Activated naive CD8-positive, alpha-beta T cell treated with anti-CD3 and anti-CD28 coated beads for 36 hours (primary cell): ENCODE measurements around the gene ACLY. TPM values are rescaled to one million over a fixed set of nuclear protein-coding genes. Genes with fewer than 3 reads are reported as not detected.

Source experiments
- DNase-seq: peaks from one replicate; pipeline ENCODE4 v3.0.0; 2021
- H3K27ac Mint-ChIP-seq: one replicate; pipeline ENCODE4 v1.8.0; 2022; ENCODE audit warnings: mild to moderate bottlenecking, moderate library complexity, mixed read lengths
- H3K27me3 Mint-ChIP-seq: one replicate; pipeline ENCODE4 v1.8.0; 2022; ENCODE audit warnings: mild to moderate bottlenecking, mixed read lengths
- H3K36me3 Mint-ChIP-seq: one replicate; pipeline ENCODE4 v1.8.0; 2021; ENCODE audit warnings: mild to moderate bottlenecking, mixed read lengths
- H3K4me1 Mint-ChIP-seq: one replicate; pipeline ENCODE4 v1.8.0; 2021; ENCODE audit warnings: mixed read lengths
- H3K4me3 Mint-ChIP-seq: one replicate; pipeline ENCODE4 v1.8.0; 2022; ENCODE audit warnings: mild to moderate bottlenecking, moderate library complexity, mixed read lengths
- H3K9me3 Mint-ChIP-seq: one replicate; pipeline ENCODE4 v1.8.0; 2022; ENCODE audit warnings: mixed read lengths
- total RNA-seq, 2 experiments: library from RNA; stranded (reverse); gene quantifications; one replicate each; pipeline ENCODE4 v1.2.3, GENCODE V29; 2021

The ACLY gene
- total RNA-seq, 2 experiments from 2014 or later, result 197 to 202 TPM

GRCh38 chr17:41821776-41822175 lies 97.0 kb downstream of the ACLY start:
- no peak for DNase-seq
- H3K4me3 Mint-ChIP-seq, result no peak overlapping the region
- H3K36me3 Mint-ChIP-seq, result no peaks in the 10 kb centered on the region
- no peak overlapping the region for H3K27ac Mint-ChIP-seq
- H3K27me3 Mint-ChIP-seq, result no peaks in the 10 kb centered on the region
- no peaks in the 10 kb centered on the region for H3K4me1 Mint-ChIP-seq
- no peaks in the 10 kb centered on the region for H3K9me3 Mint-ChIP-seq

GRCh38 chr17:41818024-41818423 lies 100.7 kb downstream of the ACLY start:
- no peaks in the 10 kb centered on the region for H3K9me3 Mint-ChIP-seq
- no peak for DNase-seq
- H3K4me3 Mint-ChIP-seq, result no peak overlapping the region
- H3K27ac Mint-ChIP-seq, result no peak overlapping the region
- no peaks in the 10 kb centered on the region for H3K36me3 Mint-ChIP-seq
- H3K4me1 Mint-ChIP-seq, result no peaks in the 10 kb centered on the region
- no peaks in the 10 kb centered on the region for H3K27me3 Mint-ChIP-seq

Other genes with a start within 250 kb of the ACLY start
- 1,000 to 10,000 TPM; 1,196 to 1,277 TPM for gene EIF1, start 230.1 kb downstream of the ACLY start, total RNA-seq
- gene GAST, start 206.6 kb downstream of the ACLY start, total RNA-seq, result not detected
- gene HAP1, start 184.3 kb downstream of the ACLY start, total RNA-seq, result under 1 TPM in 1 of 2 experiments, not detected in 1; 0.08 TPM
- 1 to 10 TPM; 2.7 to 3.7 TPM for gene JUP, start 132.2 kb downstream of the ACLY start, total RNA-seq
- gene P3H4, start 107.0 kb downstream of the ACLY start, total RNA-seq, result 1 to 10 TPM; 1.5 to 1.8 TPM
- under 1 TPM; 0.48 to 0.89 TPM for gene FKBP10, start 105.9 kb downstream of the ACLY start, total RNA-seq
- 10 to 100 TPM; 52.8 to 56.7 TPM for gene NT5C3B, start 82.7 kb downstream of the ACLY start, total RNA-seq
- gene KLHL10, start 81.1 kb downstream of the ACLY start, total RNA-seq, result under 1 TPM; 0.19 to 0.30 TPM
- gene KLHL11, start 53.5 kb downstream of the ACLY start, total RNA-seq, result 10 to 100 TPM; 17.5 to 17.6 TPM
- gene ODAD4, start 11.7 kb upstream of the ACLY start, total RNA-seq, result under 1 TPM; 0.58 to 0.84 TPM
- 10 to 100 TPM; 64.9 to 66.6 TPM for gene CNP, start 47.8 kb upstream of the ACLY start, total RNA-seq
- 100 to 1,000 TPM; 103 to 106 TPM for gene DNAJC7, start 98.5 kb upstream of the ACLY start, total RNA-seq
- gene NKIRAS2, start 101.1 kb upstream of the ACLY start, total RNA-seq, result 10 to 100 TPM; 20.3 to 25.0 TPM
- under 1 TPM; 0.23 to 0.40 TPM for gene C17orf113, start 131.7 kb upstream of the ACLY start, total RNA-seq
- 1 to 10 TPM in 1 of 2 experiments, under 1 TPM in 1; 0.92 to 1.2 TPM for gene ZNF385C, start 179.5 kb upstream of the ACLY start, total RNA-seq
- 10 to 100 TPM; 23.5 to 24.9 TPM for gene DHX58, start 193.8 kb upstream of the ACLY start, total RNA-seq
- 10 to 100 TPM; 49.1 to 51.6 TPM for gene KAT2A, start 202.4 kb upstream of the ACLY start, total RNA-seq
- gene HSPB9, start 203.9 kb upstream of the ACLY start, total RNA-seq, result under 1 TPM; 0.18 to 0.33 TPM
- 10 to 100 TPM; 44.4 to 48.9 TPM for gene RAB5C, start 236.0 kb upstream of the ACLY start, total RNA-seq